Endometrium (tissue), 2 donors: ENCODE data around the gene GNAO1.

Experiments
- FAIRE-seq: peaks from 2 replicates; lab custom pipeline; 2012; peaks lifted over from hg19 to GRCh38; lab: Jason Lieb, UNC
- donor health status: control.
- donor health status: control.

The GNAO1 gene

GRCh38 chr16:56198006-56198754, 6.9 kb downstream of the GNAO1 start:
- FAIRE-seq, result peak; percentile 33

DNA sequence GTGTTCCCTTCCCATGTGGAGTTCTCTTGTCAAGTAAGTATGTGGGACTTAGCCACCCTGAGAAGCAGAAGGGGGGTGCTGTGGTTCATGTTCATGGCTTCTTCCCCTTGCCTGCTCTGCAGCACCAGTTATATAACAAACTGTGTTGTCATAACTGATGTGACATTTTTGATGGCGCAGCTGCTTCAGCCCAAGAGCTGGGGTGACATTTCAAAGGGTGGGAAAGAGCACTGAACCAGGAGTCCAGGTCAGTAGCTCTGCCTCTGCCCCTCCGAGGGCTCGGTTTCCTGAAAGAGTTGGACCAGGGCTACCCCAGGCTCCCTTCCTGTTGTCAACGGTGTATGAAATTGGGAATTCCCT, 7.4 kb downstream of the GNAO1 start:
- FAIRE-seq, result no peak

DNA sequence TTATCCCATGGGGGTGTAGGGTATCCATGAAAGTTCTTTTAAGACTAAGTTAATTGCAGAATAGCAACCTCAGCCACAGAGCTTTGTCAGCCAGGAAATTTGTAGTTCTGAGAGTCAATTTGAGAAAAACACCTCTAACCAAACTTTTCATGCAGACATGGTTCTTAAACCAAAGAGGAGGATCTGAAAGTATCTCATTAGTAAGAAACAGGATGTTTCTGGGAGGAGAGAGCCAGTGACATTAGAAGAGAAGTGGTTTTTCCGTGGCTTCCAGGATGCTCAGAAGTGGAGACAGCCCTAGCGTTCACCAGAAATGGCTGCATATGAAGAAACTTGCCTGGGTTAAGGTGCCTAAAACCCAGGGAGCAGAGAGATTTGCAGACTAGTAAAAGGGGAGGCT, 7.9 kb downstream of the GNAO1 start:
- FAIRE-seq, result no peak

DNA sequence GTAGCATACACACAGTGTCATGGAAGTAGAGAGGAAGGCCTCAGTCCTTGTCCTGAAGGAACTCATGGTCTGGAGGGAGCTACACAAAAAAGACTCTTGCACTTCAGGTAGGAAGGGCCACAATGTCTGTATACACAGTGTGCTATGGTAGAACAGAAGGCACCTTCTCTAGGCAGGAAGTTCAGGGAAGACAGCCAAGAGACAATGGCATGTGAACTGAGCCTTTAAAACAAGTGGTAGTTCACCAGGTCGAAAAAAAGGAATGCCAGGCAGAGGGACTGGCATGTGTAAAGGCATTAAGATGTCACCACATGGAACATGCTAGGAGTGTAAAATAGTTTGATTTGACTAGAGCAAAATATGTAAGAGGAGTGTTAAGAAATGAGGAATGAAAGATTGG, 9.7 kb downstream of the GNAO1 start:
- no peak for FAIRE-seq

- no peak for FAIRE-seq
Measured at GRCh38 chr16:56202036-56202435, 10.7 kb downstream of the GNAO1 start.

DNA sequence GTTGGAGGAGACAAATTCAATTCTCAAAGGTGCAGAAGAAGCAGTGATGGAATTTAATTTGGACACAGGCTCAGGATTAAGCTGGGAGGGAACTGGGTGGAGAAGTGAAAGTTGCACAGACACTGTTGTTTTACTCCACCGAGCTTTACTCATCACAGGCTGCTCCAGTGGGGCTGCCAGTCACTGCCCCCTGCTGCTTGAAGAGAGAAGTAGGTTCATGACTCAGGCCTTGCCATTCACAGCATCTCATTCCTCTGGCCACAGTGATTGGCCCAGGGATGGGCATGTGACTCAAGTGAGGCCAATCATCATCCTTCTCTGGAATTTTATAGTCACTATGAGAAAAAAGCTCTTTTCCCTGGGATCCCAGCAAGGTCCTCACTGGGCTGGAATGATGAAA, 11.8 kb downstream of the GNAO1 start:
- FAIRE-seq, result no peak

DNA sequence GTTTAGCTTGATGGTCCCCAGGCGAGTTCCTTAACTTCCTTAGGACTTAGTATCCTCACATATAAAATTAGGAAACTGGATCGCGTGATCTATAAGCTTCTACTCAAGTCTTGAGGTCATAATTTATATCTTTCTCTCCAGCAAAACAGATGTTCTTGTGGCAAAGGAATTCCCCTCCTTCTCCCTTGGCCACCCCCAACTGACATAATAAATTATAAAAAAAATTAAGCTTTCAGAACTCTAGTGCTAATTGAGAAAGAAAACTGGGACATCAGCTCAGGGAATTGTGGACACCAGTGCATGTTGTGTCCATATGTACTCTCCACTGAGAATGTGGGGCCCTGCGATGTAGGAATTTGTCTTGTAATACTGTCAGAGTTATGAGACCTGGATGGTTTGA, 13.5 kb downstream of the GNAO1 start:
- peak; percentile 80 for FAIRE-seq

DNA sequence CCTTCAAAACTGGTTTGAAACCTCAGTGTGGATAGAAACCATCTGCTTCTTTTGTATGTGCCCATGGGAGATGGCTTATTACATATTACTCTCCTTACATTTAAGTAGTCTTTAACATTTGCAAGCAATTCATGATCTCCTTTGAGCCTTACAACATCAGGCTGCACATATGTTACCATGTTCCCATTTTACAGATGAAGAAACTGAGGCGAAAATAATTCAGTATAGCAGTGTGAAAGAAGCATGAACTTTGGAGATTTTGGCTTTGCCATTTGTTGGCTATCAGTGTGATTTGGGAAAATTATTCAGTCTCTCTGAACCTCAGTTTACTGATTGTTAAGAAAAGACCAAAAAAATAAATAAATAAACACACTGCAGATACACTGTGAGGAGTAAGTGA, 15.7 kb downstream of the GNAO1 start:
- no peak for FAIRE-seq

GRCh38 chr16:56207421-56207820, 16.1 kb downstream of the GNAO1 start:
- FAIRE-seq, result no peak

DNA sequence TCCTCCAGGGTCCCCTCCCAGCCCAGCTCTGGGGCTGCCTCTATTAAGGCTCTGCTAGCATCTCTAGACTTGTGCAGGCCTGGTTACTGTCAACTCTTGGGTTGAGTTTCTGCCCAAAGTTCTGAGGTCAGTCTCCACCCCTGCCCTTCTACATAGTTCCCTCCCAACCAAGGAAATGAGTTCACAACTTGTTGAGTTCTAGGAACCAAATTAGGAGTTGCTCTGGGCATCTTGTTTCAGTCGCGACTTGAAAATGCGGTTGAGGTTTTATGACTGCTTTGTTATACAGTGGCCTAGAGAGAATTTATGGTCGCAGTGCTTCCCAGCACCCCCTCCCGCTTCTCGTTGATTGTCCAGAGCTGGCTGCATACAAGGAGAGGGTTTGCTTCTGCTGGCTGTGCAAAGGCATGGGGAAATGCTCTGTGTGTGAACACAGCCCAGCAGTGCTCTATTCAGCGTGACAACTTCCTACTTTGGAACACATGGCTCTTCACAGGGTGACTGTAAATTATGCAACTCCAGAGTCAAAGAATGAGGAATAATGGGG, 20.2 kb downstream of the GNAO1 start:
- FAIRE-seq, result no peak

GRCh38 chr16:56212144-56212543, 20.9 kb downstream of the GNAO1 start:
- FAIRE-seq, result no peak

DNA sequence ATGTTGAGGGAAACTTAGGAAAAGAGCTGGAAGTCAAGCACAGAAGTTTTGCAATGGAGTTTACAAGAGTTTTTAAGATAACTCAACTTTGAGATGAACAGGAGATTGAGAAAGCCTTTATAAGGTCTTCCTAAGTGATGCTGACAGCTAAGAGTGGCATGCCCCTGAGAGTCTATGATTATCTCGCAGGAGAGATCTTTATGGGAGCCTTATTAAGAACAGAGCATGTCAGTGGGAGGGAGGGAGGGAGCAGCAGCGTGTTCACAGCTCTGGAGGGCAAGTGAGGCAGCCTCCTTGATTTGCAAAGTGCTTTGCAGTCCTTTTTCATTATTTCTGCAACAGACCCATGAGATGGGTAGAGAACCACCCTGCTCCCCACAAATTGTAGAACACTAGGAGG, 30.7 kb downstream of the GNAO1 start:
- FAIRE-seq, result no peak

DNA sequence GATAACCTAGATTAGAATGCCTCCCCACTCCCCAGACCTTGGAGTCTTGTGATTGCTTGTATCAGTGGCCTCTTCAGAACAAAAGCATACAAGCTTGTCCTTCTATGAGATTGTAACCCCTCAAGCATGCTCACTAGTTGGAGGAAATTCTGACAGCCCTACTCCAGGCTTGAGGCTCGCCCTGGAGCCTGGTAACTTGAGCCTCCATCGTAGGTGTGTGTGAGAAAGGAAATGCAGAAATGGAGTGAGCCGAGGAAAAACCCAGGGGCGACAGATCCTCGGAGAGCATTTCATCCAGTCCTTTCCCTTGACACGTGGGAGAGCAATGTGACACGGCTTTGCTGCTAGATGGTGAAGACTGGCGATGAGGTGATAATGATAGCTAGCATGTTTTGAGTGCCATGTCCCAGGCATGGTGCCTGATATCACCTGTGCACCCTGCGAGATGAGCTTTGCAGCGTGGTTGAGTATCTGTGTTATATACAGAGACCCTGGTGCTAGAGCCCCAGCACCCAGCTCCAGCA, 31.2 kb downstream of the GNAO1 start:
- FAIRE-seq, result no peak

- FAIRE-seq, result no peak
Measured at GRCh38 chr16:56225017-56225742, 33.9 kb downstream of the GNAO1 start.

DNA sequence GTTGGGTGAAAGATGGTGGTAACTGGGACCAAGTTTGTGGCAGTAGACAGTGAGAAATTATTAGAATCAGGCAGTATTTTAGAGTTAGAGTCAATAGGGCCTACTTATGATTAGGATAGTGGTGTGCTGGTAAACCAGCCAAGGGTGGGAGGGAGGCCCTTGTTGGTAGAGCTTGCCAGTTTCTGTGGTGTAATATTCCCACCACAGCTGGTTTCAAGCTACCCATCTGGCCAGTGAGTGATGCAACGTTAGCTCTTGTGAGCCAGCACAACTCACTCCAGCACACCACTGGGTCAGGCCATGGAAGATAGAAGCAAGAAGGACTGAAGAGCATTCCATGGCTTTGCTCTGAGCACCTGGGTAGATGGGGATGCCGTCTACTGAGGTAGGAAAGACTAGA, 34.9 kb downstream of the GNAO1 start:
- no peak for FAIRE-seq

- peak; percentile 50 for FAIRE-seq
Measured at GRCh38 chr16:56226845-56227525, 35.7 kb downstream of the GNAO1 start.

GRCh38 chr16:56227936-56228335, 36.6 kb downstream of the GNAO1 start:
- FAIRE-seq, result no peak

GRCh38 chr16:56228476-56228875, 37.2 kb downstream of the GNAO1 start:
- FAIRE-seq, result no peak

DNA sequence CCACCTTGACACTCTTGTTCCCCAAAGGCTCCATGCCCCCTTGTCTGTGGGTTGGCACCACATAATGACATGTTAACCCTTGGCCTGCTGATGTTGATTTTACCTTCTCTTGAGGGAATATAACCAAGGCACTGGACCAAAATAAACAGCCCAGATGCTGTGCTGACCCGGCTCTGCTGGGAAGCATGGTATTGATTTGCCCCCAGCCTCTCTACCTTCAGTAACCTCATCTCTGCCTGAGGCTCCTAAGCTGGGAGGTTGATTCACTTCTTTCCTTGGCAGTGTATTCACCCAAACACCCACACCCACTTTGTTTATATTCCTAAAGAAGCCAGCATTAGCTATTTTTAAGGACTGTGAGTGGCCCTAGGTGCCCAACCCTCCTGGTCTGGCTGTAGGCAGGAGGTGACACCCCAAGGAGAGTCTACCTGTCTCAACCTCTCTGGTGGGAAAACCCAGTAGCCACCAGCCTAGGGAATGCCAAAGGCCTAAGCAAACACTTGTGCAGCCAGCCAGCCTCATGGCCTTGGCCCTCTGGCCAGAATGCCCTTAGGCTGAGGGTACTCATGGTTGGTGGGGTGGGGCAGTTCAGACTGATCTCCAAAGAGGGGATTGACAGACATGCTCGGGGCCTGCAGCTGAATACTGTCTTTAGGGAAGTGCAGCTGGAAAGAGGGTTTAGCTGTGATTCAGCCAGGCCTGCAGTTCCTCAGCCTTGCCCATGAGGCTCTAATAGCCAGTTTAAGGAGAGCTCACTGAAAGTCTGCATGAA, 42.7 kb downstream of the GNAO1 start:
- no peak for FAIRE-seq

- FAIRE-seq, result no peak
Measured at GRCh38 chr16:56234737-56235136, 43.4 kb downstream of the GNAO1 start.

- no peak for FAIRE-seq
Measured at GRCh38 chr16:56237451-56237930, 46.2 kb downstream of the GNAO1 start.

DNA sequence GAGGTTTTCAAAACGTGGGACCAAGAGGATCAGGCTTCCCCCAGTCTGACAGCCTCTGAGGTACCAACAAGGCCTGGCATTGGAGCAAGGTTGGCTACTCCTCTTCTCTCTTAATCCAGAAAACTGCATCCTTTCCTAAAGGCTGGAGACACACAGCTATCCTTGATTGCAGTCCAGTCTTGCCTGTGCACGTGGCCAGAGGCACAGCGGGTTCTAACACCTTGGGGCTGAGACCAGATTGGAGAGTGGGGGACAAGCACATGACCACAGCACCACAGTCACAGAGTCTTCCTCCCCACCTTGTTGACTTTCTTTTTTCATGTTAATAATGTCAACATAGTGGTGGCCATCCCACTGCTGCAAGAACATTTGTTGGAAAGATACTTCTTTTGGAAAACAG, 46.9 kb downstream of the GNAO1 start:
- FAIRE-seq, result no peak
